T-helper 2 cell (primary cell): ENCODE results near the gene NEBL.

ENCODE experiments used
- DNase-seq, 5 experiments: peaks; one replicate each; pipeline versions ENCODE4 v3.0.0 to v3.0.0-alpha.2; 2012 to 2022

Gene NEBL

GRCh38 chr10:20903635-20904390 lies 6.7 kb upstream of the NEBL start:
- no peak for DNase-seq

GRCh38 chr10:20901110-20901509 lies 4.0 kb upstream of the NEBL start:
- no peak for DNase-seq

- DNase-seq: no peak
These were observed 1.9 kb upstream of the NEBL start for GRCh38 chr10:20898866-20899535.

GRCh38 chr10:20893297-20893696 lies 3.8 kb downstream of the NEBL start:
- no peak for DNase-seq

- DNase-seq: no peak
These were observed 4.3 kb downstream of the NEBL start for GRCh38 chr10:20892796-20893195.

- no peak for DNase-seq
These were observed 5.0 kb downstream of the NEBL start for GRCh38 chr10:20892011-20892585.

GRCh38 chr10:20891338-20891714 lies 5.8 kb downstream of the NEBL start:
- no peak for DNase-seq

- DNase-seq: no peak
These were observed 6.4 kb downstream of the NEBL start for GRCh38 chr10:20890491-20891337.

GRCh38 chr10:20890009-20890408 lies 7.1 kb downstream of the NEBL start:
- DNase-seq: no peak

- DNase-seq: no peak
These were observed 8.3 kb downstream of the NEBL start for GRCh38 chr10:20888620-20889330.

GRCh38 chr10:20887706-20888555 lies 9.2 kb downstream of the NEBL start:
- DNase-seq: no peak

GRCh38 chr10:20885678-20886077 lies 11.4 kb downstream of the NEBL start:
- DNase-seq: no peak

- DNase-seq: no peak
These were observed 13.6 kb downstream of the NEBL start for GRCh38 chr10:20883552-20883951.

- DNase-seq: no peak
These were observed 15.0 kb downstream of the NEBL start for GRCh38 chr10:20882091-20882490.

- DNase-seq: no peak
These were observed 18.0 kb downstream of the NEBL start for GRCh38 chr10:20879136-20879535.

GRCh38 chr10:20877986-20878983 lies 18.8 kb downstream of the NEBL start:
- DNase-seq: no peak

GRCh38 chr10:20877554-20877953 lies 19.6 kb downstream of the NEBL start:
- DNase-seq: no peak

GRCh38 chr10:20874261-20874660 lies 22.9 kb downstream of the NEBL start:
- no peak for DNase-seq

- DNase-seq: no peak
These were observed 25.1 kb downstream of the NEBL start for GRCh38 chr10:20871970-20872369.

GRCh38 chr10:20870834-20871233 lies 26.3 kb downstream of the NEBL start:
- DNase-seq: no peak
